Measurements from ENCODE around the gene UACA.
"Not testable (repeated sequence)": the region's sequence is repeated elsewhere in the genome, so short reads cannot be mapped to it uniquely, and the experiment has no call there.

Gene UACA

GRCh38 chr15:70618929-70619328 is 144.4 kb downstream of the UACA start:
- DNase-seq = no peak

GRCh38 chr15:70617911-70618287 is 145.5 kb downstream of the UACA start:
- DNase-seq = no peak

GRCh38 chr15:70617076-70617910 is 146.1 kb downstream of the UACA start:
- DNase-seq = no peak

DNA sequence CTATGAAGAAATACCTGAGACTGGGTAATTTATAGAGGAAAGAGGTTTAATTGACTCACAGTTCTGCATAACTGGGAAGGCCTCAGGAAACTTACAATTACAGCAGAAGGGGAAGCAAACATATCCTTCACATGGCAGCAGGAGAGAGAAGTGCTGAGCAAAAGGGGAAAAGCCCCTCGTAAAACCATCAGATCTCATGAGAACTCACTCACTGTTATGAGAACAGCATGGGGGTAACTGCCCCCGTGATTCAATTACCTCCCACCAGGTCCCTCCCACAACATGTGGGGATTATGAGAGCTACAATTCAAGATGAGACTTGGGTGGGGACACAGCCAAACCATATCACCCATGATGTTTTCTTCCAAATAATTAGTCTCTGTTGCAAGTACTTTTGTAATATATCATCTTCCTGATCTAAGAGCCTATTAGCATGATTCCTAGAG is 147.0 kb downstream of the UACA start:
- DNase-seq = not testable (repeated sequence)

DNA sequence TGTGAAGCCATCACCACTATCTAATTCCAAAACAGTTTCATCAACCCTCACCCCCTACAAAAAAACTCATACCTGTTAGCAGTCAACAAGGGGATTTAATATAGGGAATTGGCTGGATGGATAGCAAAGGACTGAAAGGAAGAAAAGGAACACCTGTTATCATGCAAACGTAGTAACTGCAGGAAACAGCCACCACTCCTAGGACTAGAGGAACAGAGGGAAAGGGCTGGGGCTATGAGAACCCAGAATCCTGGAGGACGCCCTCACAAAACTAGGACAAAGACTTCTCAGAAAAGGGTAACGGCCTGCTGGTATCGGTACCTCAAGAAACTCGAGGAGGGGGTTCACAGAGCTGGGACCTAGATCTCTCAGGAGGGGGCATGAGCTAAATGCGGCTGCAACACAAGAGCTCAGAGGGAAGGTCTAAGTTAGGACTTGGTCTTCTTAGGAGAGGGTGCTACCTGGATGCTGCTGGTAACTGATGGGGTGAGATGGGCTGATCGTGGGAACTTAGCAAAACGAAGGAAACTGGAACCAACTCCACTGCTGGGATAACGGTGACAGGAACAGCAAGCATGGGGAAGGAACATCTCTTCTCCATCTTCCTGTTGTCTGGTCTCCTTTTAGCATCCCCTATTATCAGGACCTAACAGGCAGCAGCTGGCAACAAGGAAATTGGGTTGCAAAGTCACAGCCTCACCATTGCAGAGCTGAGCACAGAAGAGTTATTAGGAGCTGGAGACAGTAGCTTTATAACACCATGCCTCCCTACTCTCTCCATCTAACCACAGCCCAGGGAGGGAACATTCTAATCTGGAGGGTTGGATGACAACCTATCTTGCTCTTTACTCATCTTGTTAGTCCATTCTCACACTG is 147.7 kb downstream of the UACA start:
- DNase-seq = no peak

- DNase-seq = no peak
Measured at GRCh38 chr15:70614221-70614620, 149.1 kb downstream of the UACA start.

GRCh38 chr15:70613271-70613670 is 150.1 kb downstream of the UACA start:
- DNase-seq = no peak

DNA sequence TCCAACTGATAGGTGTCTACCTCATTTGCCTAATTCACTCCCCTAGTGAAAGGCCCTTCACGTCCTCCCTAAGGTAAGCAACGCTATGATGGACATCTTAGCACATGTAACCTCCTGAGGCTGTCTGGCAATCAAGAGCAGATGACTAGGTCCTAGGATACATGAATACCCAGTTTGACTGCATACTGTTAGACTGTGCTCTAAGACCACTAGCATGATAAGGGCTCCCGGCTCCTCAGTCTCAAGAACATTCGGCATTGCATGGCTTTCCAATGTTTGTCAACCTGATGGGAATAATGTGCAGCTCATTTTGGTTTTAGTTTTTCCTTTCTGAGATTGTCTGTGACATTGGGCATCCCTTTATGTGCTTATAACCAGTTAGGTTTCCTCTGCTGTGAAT is 152.1 kb downstream of the UACA start:
- DNase-seq = no peak

DNA sequence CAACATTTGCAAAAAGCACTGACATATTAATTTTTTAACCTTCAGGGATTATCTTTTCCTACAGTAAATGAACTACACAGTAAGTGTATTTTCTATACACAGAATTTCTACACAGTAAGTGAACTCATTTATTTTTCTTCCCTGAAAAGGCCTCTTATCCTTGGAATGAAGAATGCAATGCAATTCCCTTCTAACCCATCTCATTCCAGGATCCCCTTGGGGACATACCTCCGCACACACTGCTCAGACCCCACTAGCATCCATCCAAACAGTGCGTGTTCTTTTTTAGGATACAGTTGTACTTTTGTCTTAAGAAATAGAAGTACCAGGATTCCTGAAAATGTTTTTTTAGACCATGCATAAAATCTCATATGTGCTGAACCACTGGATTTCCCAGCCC is 152.8 kb downstream of the UACA start:
- no peak for DNase-seq

DNA sequence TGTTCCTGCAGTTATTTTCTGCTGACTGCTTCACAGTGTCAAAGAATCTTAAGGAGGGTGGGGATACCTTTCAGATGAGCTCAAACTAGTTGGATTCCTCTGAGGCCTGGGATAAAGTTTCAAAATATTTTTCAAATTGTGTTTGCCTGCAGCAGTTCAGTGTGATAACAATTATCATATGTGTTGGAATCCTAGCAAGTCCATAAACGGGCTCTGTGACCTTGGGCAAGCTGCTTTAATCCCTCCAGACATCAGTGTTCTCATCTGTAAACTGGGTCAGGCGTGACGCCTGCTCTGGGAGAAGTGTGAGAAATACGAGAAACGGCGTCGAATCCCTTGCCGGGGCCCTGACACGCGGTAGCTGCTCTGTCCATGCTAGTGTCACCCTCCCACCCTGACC is 153.5 kb downstream of the UACA start:
- no peak for DNase-seq

GRCh38 chr15:70608144-70608543 is 155.2 kb downstream of the UACA start:
- DNase-seq = no peak

GRCh38 chr15:70605606-70606410 is 157.6 kb downstream of the UACA start:
- no peak for DNase-seq

- no peak for DNase-seq
Measured at GRCh38 chr15:70604666-70605315, 158.6 kb downstream of the UACA start.

Measured in CD4-positive, alpha-beta T cell treated with Interleukin-4 for 1 hour (primary cell).